K562 (cell line): ENCODE measurements around the gene GLYAT. TPM values are rescaled to one million over a fixed set of nuclear protein-coding genes. Genes with fewer than 3 reads are reported as not detected.

Source experiments
- BRD9 ChIP-seq: fragments of 450-650 bp; IDR thresholded peaks from 2 replicates; pipeline ENCODE4 v1.6.1; 2018; ENCODE audit warnings: low read depth; ENCODE audit not compliant: partially characterized antibody
- DPF2 ChIP-seq: fragments of 450-650 bp; IDR thresholded peaks from 2 replicates; pipeline ENCODE4 v1.6.1; 2016
- FOXA3 ChIP-seq, 2 experiments: fragments of 450-650 bp in 1 of 2; sonication (generic) in 1 of 2; formaldehyde crosslinking; IDR thresholded peaks in 1 of 2; conservative IDR thresholded peaks in 1 of 2; 2 replicates each; pipeline versions ENCODE4 v1.4.0 to v1.8.0; 2020 to 2022; ENCODE audit warnings: mild to moderate bottlenecking in 2 of 2, missing genetic modification reagents in 1 of 2
- GATA2 ChIP-seq: sonication (generic); formaldehyde crosslinking; IDR thresholded peaks from 2 replicates; pipeline ENCODE4 v1.4.0; 2020; ENCODE audit warnings: mild to moderate bottlenecking, missing genetic modification reagents
- HNRNPH1 ChIP-seq: fragments of 200-400 bp; formaldehyde crosslinking; optimal IDR thresholded peaks from 2 replicates; pipeline ENCODE3; 2017; ENCODE audit warnings: low read depth, mild to moderate bottlenecking, low read length, moderate library complexity
- NCOA1 ChIP-seq: fragments of 450-650 bp; IDR thresholded peaks from 2 replicates; pipeline ENCODE4 v1.6.1; 2016; ENCODE audit warnings: low read depth
- NFYB ChIP-seq: IDR thresholded peaks from 2 replicates; pipeline ENCODE4 v1.6.1; 2011; ENCODE audit warnings: mild to moderate bottlenecking, moderate library complexity; ENCODE audit not compliant: insufficient read length; ENCODE audit errors: extremely low read depth
- PML ChIP-seq: IDR thresholded peaks from 2 replicates; pipeline ENCODE4 v1.6.1; 2012; ENCODE audit warnings: low read length, inconsistent platforms
- PYGO2 ChIP-seq: fragments of 450-650 bp; IDR thresholded peaks from 2 replicates; pipeline ENCODE4 v1.6.1; 2016; ENCODE audit warnings: mild to moderate bottlenecking, missing genetic modification characterization, moderate library complexity, missing compliant biosample characterization
- RAD21 ChIP-seq, 2 experiments: fragments of 250-450 bp in 1 of 2; fragments of 450-650 bp in 1 of 2; sonication (Bioruptor Pico) in 1 of 2; formaldehyde crosslinking in 1 of 2; IDR thresholded peaks in 1 of 2; conservative IDR thresholded peaks in 1 of 2; 2 replicates each; pipeline versions ENCODE4 v1.4.0 to v1.8.0; 2020 to 2022; ENCODE audit warnings: mild to moderate bottlenecking in 2 of 2, moderate library complexity in 1 of 2
- XRCC3 ChIP-seq: fragments of 450-650 bp; IDR thresholded peaks from 2 replicates; pipeline ENCODE4 v1.6.1; 2017; ENCODE audit warnings: mild to moderate bottlenecking, moderate library complexity
- ZNF445 ChIP-seq: fragments of 250-450 bp; sonication (Bioruptor Pico); IDR thresholded peaks from 2 replicates; pipeline ENCODE4 v1.4.0; 2020; ENCODE audit warnings: low read depth, mild to moderate bottlenecking, moderate library complexity
- ZNF699 ChIP-seq: fragments of 250-450 bp; sonication (Bioruptor Pico); IDR thresholded peaks from 2 replicates; pipeline ENCODE4 v1.8.0; 2021; ENCODE audit warnings: mild to moderate bottlenecking, moderate library complexity; ENCODE audit not compliant: insufficient replicate concordance
- ZNF766 ChIP-seq: fragments of 200-800 bp; sonication (Bioruptor generic); conservative IDR thresholded peaks from 2 replicates; pipeline ENCODE4 v1.6.1; 2016; ENCODE audit warnings: missing genetic modification characterization, missing compliant biosample characterization
- polyA plus RNA-seq, 8 experiments: library from polyadenylated mRNA; depleted of rRNA in 4 of 8; stranded (reverse) in 5 of 8; unstranded in 3 of 8; fragments of >200 nt; fragmentation: Nextera tagmentation in 2 of 8; fragmentation: Illumina TruSeq in 1 of 8; extraction: Ambion mirVana in 2 of 8; extraction: Trizol in 1 of 8; gene quantifications; 2 replicates each; pipeline versions ENCODE4 v1.2.1 to v1.2.3, GENCODE V29; 2011 to 2014; ENCODE audit warnings: inconsistent platforms in 1 of 8, missing spikeins in 1 of 8
- total RNA-seq, 7 experiments: library from RNA; depleted of rRNA in 6 of 7; stranded (reverse); fragments of >200 nt in 6 of 7; fragmentation: Illumina TruSeq in 2 of 7; extraction: Trizol in 2 of 7; gene quantifications; 2 replicates each; pipeline versions ENCODE4 v1.2.1 to v1.2.3, GENCODE V29; 2011 to 2021; ENCODE audit warnings: low replicate concordance in 1 of 7
- TF ChIP-seq, protein P1 (sequence below): fragments of 450-650 bp; IDR thresholded peaks from 2 replicates; pipeline ENCODE4 v1.6.1; 2016; ENCODE audit warnings: mild to moderate bottlenecking, moderate library complexity
- TF ChIP-seq, protein P2 (sequence below): conservative IDR thresholded peaks from 2 replicates; pipeline ENCODE4 v1.6.1; 2011; ENCODE audit warnings: low read depth, mild to moderate bottlenecking, low read length; ENCODE audit not compliant: control insufficient read depth

The GLYAT gene
- total and polyA plus RNA-seq, 9 of the 15 experiments (the other 6 are each of a cell fraction or from before 2014, with no cell fraction given), result not detected

DNA sequence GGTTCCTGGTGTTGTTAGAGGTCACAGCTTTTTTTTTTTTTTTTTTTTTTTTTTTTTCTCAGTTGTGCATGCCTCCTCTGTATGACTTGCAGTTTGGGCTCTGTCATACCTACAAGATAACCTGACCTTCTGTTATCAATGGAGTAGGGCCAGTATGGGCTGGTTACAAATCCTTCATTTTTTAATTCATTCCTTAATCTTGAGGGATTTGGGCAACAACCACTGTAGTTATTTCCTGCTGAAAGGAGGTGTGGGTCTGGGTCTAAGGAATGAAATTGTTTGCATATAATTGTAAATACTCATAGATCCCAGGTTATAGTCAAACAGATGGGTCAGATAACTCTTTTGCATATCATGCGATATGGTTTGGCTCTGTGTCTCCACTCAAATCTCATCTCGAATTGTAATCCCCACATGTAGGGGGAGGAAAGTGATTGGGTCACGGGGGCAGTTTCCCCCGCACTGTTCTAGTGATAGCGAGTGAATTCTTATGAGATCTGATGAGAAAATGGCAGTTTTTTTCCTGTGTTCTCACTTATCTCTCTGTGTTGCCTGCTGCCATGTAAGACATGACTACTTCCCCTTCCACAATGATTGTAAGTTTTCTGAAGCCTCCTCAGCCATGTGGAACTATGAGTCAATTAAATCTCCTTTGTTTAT lies 14.1 kb upstream of the GLYAT start (continued):
- TF ChIP-seq, protein P1, sequence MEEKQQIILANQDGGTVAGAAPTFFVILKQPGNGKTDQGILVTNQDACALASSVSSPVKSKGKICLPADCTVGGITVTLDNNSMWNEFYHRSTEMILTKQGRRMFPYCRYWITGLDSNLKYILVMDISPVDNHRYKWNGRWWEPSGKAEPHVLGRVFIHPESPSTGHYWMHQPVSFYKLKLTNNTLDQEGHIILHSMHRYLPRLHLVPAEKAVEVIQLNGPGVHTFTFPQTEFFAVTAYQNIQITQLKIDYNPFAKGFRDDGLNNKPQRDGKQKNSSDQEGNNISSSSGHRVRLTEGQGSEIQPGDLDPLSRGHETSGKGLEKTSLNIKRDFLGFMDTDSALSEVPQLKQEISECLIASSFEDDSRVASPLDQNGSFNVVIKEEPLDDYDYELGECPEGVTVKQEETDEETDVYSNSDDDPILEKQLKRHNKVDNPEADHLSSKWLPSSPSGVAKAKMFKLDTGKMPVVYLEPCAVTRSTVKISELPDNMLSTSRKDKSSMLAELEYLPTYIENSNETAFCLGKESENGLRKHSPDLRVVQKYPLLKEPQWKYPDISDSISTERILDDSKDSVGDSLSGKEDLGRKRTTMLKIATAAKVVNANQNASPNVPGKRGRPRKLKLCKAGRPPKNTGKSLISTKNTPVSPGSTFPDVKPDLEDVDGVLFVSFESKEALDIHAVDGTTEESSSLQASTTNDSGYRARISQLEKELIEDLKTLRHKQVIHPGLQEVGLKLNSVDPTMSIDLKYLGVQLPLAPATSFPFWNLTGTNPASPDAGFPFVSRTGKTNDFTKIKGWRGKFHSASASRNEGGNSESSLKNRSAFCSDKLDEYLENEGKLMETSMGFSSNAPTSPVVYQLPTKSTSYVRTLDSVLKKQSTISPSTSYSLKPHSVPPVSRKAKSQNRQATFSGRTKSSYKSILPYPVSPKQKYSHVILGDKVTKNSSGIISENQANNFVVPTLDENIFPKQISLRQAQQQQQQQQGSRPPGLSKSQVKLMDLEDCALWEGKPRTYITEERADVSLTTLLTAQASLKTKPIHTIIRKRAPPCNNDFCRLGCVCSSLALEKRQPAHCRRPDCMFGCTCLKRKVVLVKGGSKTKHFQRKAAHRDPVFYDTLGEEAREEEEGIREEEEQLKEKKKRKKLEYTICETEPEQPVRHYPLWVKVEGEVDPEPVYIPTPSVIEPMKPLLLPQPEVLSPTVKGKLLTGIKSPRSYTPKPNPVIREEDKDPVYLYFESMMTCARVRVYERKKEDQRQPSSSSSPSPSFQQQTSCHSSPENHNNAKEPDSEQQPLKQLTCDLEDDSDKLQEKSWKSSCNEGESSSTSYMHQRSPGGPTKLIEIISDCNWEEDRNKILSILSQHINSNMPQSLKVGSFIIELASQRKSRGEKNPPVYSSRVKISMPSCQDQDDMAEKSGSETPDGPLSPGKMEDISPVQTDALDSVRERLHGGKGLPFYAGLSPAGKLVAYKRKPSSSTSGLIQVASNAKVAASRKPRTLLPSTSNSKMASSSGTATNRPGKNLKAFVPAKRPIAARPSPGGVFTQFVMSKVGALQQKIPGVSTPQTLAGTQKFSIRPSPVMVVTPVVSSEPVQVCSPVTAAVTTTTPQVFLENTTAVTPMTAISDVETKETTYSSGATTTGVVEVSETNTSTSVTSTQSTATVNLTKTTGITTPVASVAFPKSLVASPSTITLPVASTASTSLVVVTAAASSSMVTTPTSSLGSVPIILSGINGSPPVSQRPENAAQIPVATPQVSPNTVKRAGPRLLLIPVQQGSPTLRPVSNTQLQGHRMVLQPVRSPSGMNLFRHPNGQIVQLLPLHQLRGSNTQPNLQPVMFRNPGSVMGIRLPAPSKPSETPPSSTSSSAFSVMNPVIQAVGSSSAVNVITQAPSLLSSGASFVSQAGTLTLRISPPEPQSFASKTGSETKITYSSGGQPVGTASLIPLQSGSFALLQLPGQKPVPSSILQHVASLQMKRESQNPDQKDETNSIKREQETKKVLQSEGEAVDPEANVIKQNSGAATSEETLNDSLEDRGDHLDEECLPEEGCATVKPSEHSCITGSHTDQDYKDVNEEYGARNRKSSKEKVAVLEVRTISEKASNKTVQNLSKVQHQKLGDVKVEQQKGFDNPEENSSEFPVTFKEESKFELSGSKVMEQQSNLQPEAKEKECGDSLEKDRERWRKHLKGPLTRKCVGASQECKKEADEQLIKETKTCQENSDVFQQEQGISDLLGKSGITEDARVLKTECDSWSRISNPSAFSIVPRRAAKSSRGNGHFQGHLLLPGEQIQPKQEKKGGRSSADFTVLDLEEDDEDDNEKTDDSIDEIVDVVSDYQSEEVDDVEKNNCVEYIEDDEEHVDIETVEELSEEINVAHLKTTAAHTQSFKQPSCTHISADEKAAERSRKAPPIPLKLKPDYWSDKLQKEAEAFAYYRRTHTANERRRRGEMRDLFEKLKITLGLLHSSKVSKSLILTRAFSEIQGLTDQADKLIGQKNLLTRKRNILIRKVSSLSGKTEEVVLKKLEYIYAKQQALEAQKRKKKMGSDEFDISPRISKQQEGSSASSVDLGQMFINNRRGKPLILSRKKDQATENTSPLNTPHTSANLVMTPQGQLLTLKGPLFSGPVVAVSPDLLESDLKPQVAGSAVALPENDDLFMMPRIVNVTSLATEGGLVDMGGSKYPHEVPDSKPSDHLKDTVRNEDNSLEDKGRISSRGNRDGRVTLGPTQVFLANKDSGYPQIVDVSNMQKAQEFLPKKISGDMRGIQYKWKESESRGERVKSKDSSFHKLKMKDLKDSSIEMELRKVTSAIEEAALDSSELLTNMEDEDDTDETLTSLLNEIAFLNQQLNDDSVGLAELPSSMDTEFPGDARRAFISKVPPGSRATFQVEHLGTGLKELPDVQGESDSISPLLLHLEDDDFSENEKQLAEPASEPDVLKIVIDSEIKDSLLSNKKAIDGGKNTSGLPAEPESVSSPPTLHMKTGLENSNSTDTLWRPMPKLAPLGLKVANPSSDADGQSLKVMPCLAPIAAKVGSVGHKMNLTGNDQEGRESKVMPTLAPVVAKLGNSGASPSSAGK, result 0 out of 2 replicates have a peak, but pooled peaks have one; percentile 10
- TF ChIP-seq FOXA3 (CRISPR knock-in tag; conservative IDR thresholded peaks at IDR 0.05 in 1 of 2, IDR thresholded peaks at IDR 0.05 in 1 of 2), result no peak
- TF ChIP-seq PYGO2 (tag), result peak; percentile 47; the same call in 1 of the 2 replicates
- no peak for TF ChIP-seq PML
- TF ChIP-seq, protein P2, sequence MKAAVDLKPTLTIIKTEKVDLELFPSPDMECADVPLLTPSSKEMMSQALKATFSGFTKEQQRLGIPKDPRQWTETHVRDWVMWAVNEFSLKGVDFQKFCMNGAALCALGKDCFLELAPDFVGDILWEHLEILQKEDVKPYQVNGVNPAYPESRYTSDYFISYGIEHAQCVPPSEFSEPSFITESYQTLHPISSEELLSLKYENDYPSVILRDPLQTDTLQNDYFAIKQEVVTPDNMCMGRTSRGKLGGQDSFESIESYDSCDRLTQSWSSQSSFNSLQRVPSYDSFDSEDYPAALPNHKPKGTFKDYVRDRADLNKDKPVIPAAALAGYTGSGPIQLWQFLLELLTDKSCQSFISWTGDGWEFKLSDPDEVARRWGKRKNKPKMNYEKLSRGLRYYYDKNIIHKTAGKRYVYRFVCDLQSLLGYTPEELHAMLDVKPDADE, result no peak
- TF ChIP-seq NCOA1, result peak; percentile 77; the same call in 1 of the 2 replicates
- TF ChIP-seq DPF2, result peak; percentile 89
- TF ChIP-seq RAD21 (CRISPR knock-in tag; conservative IDR thresholded peaks at IDR 0.05 in 1 of 2, IDR thresholded peaks at IDR 0.05 in 1 of 2), result 0 out of 4 replicates have a peak, but pooled peaks have one; percentile 6 to 9
- peak; percentile 76 for TF ChIP-seq GATA2
- TF ChIP-seq BRD9, result no peak
- TF ChIP-seq ZNF699, result no peak
- no peak for TF ChIP-seq ZNF445 (CRISPR knock-in tag)
- no peak for TF ChIP-seq XRCC3
- no peak; the same call in 1 of the 2 replicates for TF ChIP-seq ZNF766 (CRISPR knock-in tag)
- no peak for TF ChIP-seq NFYB
- TF ChIP-seq HNRNPH1, result no peak
